GM21825 (cell line): ENCODE measurements around the gene TP53.
"Not testable (repeated sequence)": the region's sequence is repeated elsewhere in the genome, so short reads cannot be mapped to it uniquely, and the experiment has no call there.

Experiments
- ATAC-seq: cut with Tn5 transposase; IDR thresholded peaks from one replicate; pipeline ENCODE4 v1.9.1; 2021; ENCODE audit warnings: mild to moderate bottlenecking, moderate library complexity; ENCODE audit not compliant: unreplicated experiment

Gene TP53

DNA sequence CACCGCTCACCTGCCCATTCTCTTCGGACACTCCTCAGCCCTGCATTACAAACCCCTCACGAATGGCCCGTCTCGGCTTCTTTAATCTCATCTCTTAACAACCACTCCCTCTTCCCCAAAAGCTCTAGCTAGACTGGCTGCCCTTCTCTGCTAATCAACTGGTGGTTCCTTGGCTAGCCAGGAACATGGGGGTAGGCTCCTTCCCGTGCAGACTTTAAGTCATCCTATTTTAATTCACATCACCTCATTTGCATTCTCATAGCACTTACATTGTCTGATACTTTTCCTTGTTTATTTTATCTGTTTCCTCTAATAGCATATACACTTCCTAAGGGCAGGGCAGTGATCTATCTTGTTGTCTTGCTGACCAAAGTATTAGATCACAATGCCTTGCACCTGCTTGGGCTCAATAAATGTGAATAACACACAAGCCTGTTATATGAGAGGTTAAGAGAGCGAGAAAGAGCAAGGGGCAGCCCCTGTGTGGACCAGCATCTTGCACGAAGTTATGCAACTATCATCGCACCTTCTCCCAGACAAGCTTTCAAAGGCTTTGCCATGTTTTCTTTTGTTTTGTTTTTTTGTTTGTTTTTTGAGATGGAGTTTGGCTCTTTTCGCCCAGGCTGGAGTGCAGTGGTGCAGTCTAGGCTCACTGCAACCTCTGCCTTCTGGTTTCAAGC, 9.8 kb downstream of the TP53 start:
- no peak for ATAC-seq

DNA sequence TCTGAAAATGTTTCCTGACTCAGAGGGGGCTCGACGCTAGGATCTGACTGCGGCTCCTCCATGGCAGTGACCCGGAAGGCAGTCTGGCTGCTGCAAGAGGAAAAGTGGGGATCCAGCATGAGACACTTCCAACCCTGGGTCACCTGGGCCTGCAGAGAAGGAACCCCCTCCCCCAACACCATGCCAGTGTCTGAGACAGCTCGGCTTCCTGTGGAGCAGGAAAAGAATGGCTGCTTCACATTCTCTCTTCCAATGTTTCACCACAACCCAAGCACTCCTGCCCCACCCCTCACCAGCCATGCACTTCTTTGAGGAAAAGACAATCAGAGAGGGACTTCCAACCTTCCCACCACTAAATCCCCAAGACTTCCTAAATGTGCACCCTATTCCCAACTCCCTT, 10.8 kb downstream of the TP53 start:
- ATAC-seq, result no peak

DNA sequence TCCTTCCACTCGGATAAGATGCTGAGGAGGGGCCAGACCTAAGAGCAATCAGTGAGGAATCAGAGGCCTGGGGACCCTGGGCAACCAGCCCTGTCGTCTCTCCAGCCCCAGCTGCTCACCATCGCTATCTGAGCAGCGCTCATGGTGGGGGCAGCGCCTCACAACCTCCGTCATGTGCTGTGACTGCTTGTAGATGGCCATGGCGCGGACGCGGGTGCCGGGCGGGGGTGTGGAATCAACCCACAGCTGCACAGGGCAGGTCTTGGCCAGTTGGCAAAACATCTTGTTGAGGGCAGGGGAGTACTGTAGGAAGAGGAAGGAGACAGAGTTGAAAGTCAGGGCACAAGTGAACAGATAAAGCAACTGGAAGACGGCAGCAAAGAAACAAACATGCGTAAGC, 12.4 kb downstream of the TP53 start:
- ATAC-seq, result no peak

DNA sequence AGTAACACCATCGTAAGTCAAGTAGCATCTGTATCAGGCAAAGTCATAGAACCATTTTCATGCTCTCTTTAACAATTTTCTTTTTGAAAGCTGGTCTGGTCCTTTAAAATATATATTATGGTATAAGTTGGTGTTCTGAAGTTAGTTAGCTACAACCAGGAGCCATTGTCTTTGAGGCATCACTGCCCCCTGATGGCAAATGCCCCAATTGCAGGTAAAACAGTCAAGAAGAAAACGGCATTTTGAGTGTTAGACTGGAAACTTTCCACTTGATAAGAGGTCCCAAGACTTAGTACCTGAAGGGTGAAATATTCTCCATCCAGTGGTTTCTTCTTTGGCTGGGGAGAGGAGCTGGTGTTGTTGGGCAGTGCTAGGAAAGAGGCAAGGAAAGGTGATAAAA, 14.1 kb downstream of the TP53 start:
- no peak for ATAC-seq

GRCh38 chr17:7668482-7668881, 18.8 kb downstream of the TP53 start:
- no peak for ATAC-seq

- no peak for ATAC-seq
Measured at GRCh38 chr17:7667656-7668406, 19.5 kb downstream of the TP53 start.

DNA sequence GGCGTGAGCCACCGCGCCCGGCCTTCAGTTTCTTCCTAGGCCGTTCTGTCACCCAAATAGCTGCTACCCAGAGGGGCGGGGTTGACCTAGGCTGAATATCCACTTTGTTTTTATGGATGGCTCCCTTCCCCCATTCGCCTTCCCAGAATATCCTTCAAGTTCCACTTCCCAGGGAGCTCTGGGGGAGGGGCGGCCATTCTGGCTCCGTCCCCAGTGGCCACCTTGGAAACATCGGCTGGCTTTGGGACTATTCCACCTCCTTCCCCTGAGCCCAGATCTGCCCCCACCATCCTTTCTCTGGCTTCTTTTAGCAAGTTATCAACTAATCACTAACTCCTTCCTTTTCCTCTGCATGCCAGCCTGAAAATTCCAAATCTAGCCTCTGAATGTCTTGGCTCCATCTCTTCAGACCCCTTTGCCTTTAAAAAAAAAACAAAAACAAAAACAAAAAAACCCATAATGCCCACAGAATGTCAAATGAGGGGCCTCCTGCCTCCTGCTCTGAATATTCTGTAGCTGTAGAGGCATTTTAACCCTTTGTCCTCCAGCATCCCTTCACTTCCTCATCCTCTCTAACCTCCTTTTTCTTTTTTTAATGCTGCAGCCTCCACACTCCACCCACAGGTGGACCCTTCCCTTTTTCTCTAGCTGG, 30.2 kb downstream of the TP53 start:
- ATAC-seq, result no peak

DNA sequence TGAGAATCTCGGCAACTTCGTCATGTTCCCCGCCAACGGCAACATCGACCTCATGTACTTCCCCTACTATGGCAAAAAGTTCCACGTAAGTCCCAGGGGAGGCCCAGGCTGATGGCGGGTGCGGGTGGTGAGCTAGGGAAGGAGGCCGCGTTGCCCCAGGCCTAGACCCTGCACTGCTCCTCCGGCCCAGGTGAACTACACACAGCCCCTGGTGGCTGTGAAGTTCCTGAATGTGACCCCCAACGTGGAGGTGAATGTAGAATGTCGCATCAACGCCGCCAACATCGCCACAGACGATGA, 31.8 kb downstream of the TP53 start:
- no peak for ATAC-seq

- no peak for ATAC-seq
Measured at GRCh38 chr17:7654832-7655540, 32.3 kb downstream of the TP53 start.

- no peak for ATAC-seq
Measured at GRCh38 chr17:7652388-7653356, 34.6 kb downstream of the TP53 start.

- no peak for ATAC-seq
Measured at GRCh38 chr17:7651665-7652387, 35.5 kb downstream of the TP53 start.

GRCh38 chr17:7651097-7651664, 36.1 kb downstream of the TP53 start:
- no peak for ATAC-seq

DNA sequence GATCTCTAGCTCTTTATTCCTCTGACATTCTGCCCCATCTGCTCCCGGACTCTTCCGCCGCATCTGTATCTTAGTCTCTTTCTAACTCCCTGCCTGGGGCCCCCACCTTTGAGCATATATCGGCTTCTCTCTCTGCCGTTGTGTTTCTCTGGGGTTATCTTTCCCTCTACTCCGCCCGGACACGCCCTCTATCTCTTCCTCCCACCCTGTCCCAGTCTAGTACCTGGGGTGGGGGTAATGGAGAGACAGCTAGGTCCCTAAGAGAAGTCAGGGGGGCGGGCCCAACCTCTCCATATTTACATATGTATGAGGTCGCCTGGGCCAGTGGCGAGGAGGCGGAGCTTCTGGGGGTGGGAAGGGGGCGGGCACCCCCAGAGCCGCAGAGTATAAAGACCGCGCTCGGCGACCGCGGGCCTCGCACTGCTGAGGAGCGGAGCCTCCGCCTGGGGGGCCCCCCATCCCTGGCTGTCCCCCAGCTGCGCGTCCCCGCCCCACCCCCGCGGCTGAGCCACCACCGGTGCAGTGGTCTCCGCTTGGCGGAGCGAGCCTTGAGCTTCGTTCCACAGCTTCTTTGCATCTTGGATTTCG, 36.7 kb downstream of the TP53 start, which contains the start of gene ATP1B2:
ATP1B2 (plus strand) TSS at position 418 of the 588 bp plus-strand sequence. CDS start 593 bp downstream, outside the sequence.
- no peak for ATAC-seq

- ATAC-seq, result no peak
Measured at GRCh38 chr17:7647018-7647417, 40.3 kb downstream of the TP53 start.

- ATAC-seq, result no peak
Measured at GRCh38 chr17:7646457-7646856, 40.8 kb downstream of the TP53 start.

GRCh38 chr17:7644775-7645174, 42.5 kb downstream of the TP53 start:
- ATAC-seq, result no peak

DNA sequence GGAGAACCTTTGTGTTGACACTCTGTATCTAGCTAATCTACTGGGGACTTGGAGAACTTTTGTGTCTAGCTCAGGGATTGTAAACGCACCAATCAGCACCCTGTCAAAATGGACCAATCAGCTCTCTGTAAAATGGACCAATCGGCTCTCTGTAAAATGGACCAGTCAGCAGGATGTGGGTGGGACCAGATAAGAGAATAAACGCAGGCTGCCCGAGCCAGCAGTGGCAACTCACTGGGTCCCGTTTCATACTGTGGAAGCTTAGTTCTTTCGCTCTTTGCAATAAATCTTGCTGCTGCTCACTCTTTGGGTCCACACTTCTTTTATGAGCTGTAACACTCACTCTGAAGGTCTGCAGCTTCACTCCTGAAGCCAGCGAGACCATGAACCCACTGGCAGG, 45.7 kb downstream of the TP53 start:
- not testable (repeated sequence) for ATAC-seq

GRCh38 chr17:7640783-7641182, 46.5 kb downstream of the TP53 start:
- ATAC-seq, result no peak

GRCh38 chr17:7636163-7636562, 51.1 kb downstream of the TP53 start:
- ATAC-seq, result no peak
